HG03175 (cell line): ENCODE measurements around the gene TMEM52B.
A peak's percentile ranks its signal among the peaks of the same experiment; 100 is the strongest.
"Not testable (repeated sequence)": the region's sequence is repeated elsewhere in the genome, so short reads cannot be mapped to it uniquely, and the experiment has no call there.

ENCODE experiments used
- ATAC-seq: cut with Tn5 transposase; IDR thresholded peaks from one replicate; pipeline ENCODE4 v1.9.1; 2021; ENCODE audit warnings: mild to moderate bottlenecking, moderate library complexity; ENCODE audit not compliant: unreplicated experiment

The TMEM52B gene

DNA sequence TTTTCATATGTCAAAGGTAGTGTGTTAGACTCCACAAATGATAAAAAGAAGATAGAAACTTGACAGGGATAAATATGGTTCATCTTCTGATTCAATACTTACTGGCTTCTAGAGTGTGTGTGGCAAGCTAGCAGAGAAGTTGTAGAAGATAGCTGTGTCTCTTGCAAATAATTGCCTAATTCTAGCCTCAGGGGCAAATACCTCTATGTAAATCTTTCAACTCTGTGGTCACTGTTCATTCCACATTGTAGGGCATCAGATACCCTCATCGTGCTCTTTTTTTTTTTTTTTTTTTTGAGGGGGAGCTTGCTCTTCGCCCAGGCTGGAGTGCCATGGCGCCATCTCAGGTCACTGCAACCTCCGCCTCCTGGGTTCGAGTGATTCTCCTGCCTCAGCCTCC is 8.6 kb upstream of the TMEM52B start:
- ATAC-seq, result no peak

DNA sequence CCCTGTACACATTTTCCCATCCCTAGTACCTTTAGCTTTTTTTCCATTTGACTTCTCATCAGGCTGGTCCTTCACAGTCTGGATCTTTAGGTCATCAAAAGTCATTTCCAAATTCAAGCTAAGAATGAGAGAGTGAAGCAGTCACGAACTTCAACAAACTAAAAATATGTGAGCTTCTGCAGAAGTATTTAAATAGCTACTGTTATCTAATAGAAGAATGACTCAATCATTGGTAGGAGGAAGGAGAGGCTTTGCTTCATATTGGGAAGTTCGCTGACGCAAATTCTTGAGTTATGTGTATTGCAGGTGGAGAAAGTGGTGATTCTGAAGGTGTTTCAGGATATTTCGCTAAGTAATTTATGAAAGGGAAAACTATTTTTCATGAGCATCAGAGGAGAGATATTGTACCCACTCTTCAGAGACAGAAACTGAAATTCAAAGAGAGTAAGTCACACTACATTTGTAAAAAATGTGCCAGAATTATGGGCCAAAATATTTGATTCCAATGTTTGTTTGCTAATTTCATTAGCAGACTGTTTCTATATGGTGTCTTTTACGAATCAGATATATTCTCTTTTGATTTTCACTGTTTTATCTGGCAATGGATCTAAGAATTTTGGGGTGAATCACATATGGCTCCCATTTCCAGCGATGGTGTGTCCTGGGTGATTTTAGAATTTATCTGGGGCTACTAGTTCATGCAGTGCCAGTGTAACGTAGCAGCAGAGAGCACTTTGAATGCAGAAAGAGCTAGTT is 6.7 kb upstream of the TMEM52B start, which contains the start of gene OLR1:
TSS of gene OLR1 (minus strand) at position 160 of the 756 bp plus-strand sequence. CDS start at position 105, 55 bp downstream.
- no peak for ATAC-seq

DNA sequence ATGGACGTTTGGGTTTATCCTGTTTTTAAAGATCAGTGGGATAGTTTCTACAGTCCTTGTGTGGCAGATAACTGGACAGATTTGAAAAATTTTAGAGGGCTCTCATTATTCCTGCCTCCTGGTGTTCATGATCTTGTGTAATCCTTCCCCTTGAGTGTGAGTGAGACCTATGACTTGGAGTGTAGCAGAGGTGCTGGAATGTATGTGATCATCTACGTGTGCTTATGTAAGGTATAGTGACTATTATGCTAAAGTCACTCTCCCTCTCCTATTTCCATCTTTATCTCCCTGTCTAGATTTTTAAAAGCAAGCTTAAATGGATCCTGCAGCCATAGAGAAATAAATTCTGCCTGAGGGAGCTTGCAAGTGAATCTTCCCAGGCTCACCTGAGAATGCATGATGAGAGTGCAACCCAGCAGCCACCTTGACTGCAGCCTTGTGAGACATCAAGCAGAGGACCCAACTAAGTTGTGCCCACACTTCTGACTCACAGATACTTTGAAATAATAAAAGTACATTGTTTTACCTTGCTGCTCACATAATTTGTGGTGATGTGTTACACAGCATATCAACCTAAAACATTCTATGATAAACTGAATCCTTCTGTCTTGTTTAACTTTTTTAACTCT is 3.7 kb upstream of the TMEM52B start:
- no peak for ATAC-seq

DNA sequence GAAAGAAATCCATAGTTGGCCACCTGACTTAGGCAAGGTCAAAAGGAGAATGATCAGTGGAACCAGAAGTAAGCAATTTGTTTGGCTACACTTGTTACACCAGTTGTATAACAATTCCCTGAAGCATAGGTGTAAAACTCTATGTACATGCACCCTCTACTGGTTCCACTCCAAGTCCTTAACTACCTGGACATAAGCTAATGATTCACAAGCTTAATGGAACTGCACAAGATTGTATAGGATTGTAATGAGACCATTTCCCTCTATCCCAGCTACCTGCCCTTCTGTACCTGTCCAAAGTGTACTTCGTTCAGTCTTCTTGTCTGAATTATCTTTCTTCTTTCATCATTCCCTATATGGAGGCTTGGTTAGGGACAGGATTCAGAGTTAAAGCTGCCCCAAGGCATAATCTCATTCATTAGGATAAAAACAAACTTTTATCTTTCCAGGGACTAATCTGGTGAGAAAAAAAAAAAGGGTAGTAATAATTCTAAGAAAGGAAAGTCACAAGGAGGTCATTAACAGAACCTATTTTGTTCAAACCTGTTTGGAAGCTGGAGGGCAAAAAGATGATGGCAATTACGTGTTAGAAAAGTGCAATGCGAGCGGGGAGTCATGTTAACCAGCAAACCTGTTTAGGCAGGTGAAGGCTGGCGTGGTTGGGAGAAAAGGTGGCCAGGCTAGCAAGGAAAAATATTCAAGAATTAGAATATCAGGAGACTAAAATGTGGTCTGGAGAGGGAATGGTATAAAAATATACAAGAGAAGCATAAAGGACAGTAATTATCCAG is 2.8 kb upstream of the TMEM52B start:
- ATAC-seq, result no peak

DNA sequence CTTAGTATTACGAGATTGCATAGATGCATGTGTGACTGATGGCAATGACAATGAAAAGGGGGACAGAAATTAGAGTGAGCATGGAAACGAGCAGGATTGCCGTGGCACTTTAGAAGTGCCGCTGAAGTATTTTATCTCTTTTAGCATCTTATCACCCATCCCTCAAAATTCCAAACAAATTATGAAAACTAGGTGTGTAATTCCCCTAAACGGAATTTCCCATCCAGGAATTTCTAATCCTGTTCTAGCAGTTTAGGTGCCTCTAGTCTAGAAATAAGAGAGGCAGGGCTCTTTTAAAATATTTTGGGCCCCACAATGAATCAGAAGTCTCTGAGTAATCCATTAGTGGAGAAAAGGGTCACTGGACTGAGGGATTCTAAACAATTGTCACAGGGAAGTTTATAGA is 947 bp downstream of the TMEM52B start:
- ATAC-seq, result no peak

DNA sequence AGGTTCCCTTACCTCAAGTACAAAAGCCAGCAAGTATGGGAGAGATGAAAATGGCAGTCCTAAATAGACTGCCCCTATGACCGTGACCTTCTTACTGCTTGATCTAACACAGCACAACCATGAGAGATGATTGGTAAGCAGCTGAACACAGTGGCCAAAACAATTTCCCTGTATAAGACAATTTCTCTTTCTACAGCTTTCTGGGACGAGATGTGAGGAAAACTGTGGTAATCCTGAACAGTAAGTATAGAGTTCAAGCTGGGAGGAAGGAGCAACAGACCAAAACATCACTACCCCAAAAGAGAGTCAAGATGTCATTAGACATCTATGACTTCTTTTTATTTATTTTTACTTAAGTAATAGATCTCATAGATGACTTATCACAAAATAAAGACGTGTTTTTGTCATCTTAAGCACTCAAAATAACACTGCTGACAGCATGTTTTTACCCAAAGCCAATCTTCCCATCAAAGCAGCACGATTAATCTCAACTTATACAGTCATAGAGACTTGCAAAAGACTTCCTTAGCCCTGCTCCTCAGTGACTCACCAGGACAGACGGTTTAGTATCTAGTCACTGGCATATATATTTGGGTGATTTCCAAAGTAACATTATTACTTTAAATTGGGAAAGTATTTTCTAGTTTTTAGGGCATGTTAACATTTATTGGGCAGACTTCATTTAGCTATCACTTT is 3.7 kb downstream of the TMEM52B start:
- ATAC-seq, result no peak

DNA sequence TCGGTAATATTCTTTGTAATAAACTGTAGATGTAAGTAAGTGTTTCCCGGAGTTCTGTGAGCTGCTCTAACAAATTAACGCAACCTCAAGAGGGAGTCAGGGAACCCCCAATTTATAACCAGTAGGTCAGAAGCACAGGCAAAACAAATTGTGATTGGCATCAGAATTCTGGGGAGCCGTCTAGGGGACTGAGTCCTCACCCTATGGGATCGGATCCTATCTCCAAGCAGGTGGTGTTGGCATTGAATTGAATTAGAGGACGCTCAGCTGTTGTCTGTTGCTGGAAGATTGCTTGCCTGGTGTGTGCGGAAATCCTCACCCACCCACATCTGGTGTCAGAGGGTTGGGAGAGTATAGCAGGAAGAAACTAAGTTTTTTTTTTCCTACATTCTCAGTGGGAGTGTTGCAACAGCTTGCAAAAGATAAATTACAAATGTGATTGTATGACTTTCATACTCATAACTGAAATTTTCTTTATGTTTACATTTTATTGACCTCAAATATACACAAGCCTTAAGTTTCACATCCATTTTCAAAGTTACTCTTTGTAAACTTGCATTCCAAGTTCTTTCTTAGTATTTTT is 5.5 kb downstream of the TMEM52B start:
- no peak for ATAC-seq

DNA sequence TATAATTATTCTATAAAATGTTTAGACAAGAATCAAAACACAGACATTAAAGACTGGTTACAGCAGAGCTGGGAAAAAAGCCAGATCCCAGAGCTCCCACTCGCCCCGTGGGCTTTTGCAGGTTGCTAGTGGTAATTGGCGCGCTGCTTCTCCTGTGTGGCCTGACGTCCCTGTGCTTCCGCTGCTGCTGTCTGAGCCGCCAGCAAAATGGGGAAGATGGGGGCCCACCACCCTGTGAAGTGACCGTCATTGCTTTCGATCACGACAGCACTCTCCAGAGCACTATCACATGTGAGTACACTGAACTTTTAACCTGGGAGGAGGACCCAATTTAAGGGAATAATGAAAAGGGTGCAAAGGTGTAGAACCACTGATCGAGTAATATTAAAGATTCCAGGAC is 7.5 kb downstream of the TMEM52B start:
- ATAC-seq, result no peak

DNA sequence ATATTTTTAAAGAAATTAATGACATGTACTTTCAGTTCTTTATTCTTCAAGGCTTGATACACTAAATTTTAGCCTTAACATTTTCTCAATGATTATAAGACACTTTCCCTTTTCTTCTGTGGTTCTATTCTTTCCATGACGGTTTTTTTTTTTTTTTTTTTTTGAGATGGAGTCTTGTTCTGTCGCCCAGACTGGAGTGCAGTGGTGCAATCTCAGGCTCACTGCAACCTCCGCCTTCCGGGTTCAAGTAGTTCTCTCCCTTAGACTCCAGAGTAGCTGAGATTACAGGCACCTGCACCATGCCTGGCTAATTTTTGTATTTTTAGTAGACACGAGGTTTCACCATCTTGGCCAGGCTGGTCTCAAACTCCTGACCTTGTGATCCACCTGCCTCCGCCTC is 8.1 kb downstream of the TMEM52B start:
- not testable (repeated sequence) for ATAC-seq

DNA sequence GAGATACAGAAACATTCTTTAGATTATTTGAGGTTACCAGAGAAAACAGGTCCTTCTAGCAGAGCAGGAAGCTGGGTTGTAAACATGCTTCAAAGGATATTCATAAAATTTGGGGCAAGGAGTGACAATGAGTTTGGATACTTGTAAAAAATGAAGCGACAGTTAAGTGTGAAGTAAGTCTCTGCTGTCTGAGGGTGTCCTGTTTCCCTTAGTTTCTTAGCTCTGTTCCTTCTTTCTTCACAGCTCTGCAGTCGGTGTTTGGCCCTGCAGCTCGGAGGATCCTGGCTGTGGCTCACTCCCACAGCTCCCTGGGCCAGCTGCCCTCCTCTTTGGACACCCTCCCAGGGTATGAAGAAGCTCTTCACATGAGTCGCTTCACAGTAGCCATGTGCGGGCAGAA is 10.8 kb downstream of the TMEM52B start:
- no peak for ATAC-seq

DNA sequence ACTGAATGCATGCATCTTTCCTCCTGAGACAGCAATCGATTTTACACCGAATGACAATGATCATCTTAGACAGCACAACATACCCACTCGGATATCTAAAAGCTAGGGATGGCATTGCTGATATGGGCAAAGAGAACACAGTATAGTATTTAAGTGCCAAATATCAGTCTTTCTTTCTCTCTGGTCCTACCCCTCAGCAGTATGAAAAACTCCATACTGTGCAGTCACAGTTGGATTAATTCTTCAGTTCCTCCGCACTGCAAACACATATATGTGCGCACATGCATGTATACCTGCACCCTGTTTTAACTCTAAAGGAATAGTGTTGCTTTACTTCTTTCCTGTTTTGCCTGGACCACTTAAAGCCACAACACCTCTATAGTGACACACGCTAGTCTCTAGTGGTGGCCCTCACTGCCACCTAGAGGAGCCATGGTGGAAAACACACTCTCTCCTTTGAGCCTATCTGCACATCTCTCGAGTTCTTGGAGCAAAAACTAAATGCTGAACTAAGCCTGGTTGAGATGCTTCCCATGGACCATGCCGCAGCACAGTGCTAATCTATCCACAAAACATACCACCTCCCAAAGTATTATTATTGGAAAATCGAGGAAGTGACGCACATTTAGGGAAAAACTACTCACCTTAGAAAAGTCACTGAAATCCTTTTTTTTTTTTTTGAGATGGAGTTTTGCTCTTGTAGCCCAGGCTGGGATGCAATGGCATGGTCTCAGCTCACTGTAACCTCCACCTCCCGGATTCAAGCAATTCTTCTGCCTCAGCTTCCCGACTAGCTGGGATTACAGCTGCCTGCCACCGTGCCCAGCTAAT is 11.9 kb downstream of the TMEM52B start:
- peak; percentile 93 for ATAC-seq

DNA sequence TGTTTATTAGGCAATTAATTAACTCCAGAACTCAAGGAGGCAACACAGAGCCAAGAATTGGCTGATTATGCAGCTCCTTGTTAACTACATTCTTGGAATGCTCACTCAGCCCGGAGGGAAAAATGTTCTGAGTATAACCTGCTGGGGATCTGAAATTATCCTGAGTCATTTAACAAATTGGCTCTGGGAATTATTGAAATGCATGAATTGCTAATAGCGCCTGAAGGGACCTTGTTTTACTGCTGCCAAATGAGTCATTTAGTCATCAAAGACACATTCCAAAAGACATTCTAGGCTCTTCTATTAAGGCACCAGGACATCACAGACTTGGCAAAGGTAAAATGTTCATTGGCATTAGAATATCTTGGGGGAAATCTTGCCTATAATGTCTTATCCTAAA is 13.0 kb downstream of the TMEM52B start:
- no peak for ATAC-seq

DNA sequence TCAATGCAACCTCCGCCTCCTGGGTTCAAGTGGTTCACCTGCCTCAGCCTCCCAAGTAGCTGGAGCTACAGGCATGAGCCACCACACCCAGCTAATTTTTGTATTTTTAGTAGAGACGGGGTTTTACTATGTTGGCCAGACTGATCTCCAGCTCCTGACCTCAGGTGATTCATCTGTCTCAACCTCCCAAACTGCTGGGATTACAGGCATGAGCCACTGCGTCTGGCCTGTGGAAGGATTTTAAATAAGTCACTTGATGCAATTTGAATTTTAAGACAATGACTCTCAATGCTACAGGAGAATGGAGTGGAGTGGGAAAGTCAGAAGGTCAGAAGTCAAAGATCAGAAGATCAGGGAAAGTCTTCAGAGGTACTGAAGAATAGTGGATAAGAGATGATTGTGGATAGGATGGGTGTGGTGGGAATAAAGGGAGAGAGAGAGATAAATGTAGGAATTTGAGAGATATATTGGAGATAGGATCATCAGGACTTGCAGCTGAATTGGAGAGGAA is 15.4 kb downstream of the TMEM52B start:
- ATAC-seq, result no peak

DNA sequence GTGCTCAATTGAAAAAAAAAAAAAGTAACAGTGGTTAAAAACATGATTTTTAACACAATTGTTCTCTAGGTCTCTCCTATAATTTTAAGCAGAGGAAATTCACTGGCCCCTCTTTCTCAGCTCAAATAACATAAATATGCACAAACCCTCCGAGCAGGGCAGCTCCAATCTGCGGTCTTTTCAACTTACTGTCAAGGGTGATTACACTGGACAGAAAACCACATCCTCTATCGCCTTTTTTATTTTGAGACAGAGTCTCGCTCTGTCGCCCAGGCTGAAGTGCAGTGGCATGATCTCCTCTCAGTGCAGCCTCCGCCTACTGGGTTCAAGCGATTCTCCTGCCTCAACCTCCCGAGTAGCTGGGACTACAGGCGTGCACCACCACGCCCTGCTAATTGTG is 17.4 kb downstream of the TMEM52B start:
- peak; percentile 97 for ATAC-seq

DNA sequence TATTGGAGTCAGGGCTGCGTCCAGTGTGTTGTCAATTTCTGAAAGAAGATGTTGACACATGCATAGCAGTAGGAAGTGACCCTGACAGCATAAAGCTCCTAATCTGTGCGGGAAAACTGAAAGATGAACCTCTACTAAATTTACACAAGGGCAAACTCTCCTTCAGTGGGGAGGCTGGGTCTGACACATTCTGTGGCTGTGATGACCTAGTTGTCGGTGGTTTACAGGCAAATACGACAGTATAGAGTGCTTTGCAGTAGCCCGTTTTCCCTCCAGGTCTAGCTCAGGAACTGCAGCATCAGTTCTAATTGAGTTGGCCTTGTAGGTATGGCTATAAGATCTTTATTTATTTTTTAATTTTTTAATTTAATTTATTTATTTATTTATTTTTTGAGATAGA is 19.0 kb downstream of the TMEM52B start:
- ATAC-seq, result no peak

DNA sequence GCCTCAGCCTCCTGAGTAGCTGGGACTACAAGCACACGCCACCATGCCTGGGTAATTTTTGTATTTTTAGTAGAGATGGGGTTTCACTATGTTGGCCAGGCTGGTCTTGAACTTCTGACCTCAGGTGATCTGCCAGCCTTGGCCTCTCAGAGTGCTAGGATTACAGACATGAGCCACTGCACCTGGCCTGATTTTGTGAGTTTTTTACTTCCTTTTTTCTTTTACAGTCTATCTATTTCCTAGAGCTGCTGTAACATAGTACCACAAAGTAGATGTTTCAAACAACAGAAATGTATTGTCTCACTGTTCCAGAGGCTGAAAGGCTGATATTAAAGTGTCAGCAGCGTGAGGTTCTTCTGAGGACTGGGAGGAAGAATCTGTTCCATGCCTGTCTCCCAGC is 25.7 kb downstream of the TMEM52B start:
- not testable (repeated sequence) for ATAC-seq

DNA sequence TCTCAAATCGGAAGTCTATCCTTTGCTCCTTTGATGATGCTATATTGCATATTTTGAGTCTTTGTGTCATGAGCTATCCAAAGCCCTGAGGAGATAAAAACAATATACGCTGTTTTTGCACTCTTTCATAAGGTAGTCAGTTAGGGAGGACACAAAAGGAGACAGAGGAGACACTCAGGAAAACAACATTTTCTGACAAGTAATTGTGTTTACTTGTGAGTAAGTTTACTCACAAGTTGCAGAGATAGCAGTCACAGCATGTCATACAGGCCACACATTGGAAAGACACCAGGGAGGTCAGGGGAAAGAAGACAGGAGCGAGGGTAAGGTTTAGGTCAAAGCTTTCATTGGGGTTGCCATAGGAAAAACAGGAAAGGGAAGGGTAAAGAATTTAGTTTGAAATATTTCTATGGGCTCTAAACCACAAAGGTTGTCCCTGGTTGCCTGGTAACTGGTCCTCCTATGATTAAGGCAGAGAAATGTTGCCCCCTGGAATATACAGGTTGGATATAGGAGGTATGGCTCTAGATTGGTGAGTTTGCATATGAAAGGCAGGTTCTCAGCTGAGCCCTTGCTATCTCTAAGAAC is 26.5 kb downstream of the TMEM52B start:
- no peak for ATAC-seq

DNA sequence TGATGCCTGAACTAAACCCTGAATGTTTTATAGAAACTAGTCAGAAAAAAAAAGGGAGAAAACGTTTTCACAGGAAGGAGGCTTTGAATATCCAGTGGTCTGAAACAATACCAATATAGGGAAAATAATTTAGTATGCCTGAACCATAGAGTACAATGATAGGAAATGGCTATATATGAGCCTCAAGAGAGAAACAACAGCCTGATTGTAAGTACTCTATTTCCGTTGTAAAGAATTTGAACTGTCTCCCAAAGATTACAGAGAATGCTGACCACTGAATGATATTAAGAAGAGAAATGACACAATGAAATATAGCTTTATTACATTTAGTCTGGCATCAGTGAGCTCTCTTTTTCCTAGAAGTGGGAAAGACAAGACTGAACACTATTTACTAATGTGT is 28.3 kb downstream of the TMEM52B start:
- ATAC-seq, result no peak

DNA sequence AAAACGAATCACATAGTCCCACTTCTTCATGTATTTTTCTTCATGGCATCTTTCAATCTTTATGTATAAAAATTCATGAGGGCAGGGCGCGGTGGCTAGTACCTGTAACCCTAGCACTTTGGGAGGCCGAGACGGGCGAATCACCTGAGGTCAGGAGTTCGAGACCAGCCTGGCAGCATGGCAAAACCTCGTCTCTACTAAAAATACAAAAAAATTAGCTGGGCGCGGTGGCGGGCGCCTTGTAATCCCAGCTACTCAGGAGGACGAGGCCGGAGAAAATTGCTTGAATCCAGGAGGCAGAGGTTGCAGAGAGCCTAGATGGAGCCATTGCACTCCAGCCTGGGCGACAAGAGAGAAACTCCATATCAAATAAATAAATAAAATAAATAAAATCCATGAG is 31.4 kb downstream of the TMEM52B start:
- no peak for ATAC-seq
